DMS153 treated with DMSO at 0.1 percent for 48 hours (cell line): ENCODE measurements around the gene MMP14.
A peak's percentile ranks its signal among the peaks of the same experiment; 100 is the strongest.
"Not testable (repeated sequence)": the region's sequence is repeated elsewhere in the genome, so short reads cannot be mapped to it uniquely, and the experiment has no call there.

Experiments used
- DNase-seq: peaks from one replicate; lab custom pipeline; 2025; ENCODE audit not compliant: unreplicated experiment; lab: John Stamatoyannopoulos, UW

The MMP14 gene

DNA sequence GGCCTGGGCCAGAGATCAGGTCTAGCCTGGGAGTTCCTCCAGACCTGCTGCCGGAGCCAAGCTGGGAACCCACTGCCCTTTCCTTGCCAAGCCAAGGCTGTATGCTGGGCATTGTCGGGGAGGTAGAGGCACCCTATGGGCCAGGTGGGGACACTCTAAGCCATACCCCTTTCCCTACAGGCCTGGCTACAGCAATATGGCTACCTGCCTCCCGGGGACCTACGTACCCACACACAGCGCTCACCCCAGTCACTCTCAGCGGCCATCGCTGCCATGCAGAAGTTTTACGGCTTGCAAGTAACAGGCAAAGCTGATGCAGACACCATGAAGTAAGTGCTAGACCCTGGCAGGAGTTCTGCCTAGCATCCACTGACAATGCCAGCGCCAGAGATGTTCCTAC lies 4.9 kb downstream of the MMP14 start:
- DNase-seq: no peak

DNA sequence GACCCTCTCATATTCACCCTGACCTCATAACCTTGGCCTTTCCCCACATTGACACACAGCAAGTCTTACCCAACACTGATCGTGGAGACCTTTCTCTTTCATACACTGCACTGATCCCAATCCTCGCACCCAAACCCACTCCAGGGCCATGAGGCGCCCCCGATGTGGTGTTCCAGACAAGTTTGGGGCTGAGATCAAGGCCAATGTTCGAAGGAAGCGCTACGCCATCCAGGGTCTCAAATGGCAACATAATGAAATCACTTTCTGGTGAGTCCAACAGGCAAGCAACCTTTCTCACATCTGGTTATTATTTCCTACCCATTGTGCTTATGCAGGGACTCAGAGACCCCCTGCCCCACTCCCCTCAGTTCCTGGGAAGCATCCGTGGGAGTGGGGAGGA lies 5.4 kb downstream of the MMP14 start:
- no peak for DNase-seq

DNA sequence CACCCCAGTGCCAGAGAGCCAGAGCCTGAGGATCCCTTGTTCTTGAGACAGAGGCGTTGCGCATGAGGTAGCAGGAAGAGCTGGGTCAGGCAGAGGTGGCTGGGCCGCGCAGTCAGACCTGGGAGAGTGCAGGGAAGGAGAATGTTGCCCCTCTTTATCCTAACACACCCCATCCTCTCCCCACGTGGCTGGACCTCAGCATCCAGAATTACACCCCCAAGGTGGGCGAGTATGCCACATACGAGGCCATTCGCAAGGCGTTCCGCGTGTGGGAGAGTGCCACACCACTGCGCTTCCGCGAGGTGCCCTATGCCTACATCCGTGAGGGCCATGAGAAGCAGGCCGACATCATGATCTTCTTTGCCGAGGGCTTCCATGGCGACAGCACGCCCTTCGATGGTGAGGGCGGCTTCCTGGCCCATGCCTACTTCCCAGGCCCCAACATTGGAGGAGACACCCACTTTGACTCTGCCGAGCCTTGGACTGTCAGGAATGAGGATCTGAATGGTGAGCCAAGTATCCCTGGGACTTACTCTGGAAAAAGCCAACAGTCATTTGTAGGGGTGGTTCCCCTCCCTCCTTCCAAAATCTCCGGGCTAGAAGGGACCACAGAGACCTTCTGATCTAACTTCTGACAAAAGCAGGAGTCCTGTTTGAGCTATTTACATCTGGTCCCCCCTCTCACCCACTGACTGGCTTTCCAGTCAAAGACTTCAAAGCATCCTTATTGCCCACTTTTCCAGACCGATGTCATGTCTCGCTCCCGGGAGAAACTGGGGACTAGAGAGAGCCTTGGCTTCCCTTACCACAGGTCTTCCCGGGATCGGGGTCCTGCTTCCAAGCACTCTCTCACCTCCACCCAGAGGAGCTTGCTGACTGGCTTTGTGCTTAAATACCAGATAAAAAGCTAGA lies 6.1 kb downstream of the MMP14 start:
- no peak for DNase-seq

DNA sequence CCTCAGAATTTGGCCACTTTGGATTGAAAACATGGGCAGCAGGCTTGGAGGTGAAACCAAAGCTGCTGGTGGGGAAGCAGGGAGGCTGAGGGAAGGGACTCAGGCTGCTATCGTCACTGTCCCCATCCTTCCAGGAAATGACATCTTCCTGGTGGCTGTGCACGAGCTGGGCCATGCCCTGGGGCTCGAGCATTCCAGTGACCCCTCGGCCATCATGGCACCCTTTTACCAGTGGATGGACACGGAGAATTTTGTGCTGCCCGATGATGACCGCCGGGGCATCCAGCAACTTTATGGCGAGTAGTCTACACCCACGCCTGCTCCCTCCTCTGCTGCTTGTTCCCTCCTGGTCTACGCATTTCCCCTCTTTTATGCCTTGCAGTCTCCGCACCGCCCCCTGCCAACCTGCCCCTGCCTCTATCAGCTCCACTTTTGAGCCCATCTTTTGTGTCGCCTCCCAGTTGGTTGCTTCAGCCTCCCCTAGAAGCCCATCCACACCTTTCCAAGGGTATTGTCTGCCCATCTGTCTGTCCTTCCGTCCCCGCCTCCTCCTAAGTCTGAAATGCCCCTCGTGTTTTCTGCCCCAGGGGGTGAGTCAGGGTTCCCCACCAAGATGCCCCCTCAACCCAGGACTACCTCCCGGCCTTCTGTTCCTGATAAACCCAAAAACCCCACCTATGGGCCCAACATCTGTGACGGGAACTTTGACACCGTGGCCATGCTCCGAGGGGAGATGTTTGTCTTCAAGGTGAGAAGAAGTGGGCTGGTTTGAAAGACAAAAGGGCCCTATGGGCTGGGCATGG lies 6.9 kb downstream of the MMP14 start:
- no peak for DNase-seq

DNA sequence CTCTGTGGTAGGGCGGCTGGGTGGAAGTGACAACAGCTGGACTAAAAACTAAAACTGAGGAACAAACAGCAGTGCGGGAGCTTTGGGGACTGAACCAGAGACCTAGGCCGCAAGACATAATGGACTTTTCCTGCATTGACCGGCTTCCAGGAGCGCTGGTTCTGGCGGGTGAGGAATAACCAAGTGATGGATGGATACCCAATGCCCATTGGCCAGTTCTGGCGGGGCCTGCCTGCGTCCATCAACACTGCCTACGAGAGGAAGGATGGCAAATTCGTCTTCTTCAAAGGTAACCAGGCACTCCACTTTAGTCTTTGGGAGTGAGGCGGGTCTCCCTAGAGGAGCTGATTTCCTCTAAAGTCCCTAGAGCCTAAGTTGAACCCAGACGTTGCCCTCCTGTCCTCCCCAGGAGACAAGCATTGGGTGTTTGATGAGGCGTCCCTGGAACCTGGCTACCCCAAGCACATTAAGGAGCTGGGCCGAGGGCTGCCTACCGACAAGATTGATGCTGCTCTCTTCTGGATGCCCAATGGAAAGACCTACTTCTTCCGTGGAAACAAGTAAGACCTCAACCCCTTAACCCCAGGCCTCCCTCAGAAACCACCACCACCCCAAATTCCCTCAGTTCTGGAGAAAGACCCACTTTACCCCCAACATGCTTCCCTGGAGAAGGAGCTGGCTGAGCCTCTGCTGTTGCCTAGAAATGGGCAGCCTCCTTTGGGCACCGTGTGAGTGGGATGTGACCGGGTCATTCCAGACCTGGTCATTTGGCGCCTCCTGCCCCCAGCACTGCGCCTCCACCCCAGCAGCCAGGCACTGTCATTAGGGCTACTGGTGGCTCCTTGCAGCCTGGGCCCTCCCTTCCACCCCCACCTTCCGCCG lies 8.1 kb downstream of the MMP14 start:
- no peak for DNase-seq

DNA sequence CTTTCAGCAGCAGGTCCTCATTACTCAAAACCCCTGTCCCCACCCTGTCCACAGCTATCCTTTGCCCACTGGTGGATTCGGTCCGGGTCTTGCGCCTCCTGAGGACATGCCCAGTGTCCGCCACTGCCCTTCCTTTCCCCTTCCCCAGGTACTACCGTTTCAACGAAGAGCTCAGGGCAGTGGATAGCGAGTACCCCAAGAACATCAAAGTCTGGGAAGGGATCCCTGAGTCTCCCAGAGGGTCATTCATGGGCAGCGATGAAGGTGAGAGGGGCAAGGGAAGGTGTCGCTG lies 8.7 kb downstream of the MMP14 start:
- no peak for DNase-seq

DNA sequence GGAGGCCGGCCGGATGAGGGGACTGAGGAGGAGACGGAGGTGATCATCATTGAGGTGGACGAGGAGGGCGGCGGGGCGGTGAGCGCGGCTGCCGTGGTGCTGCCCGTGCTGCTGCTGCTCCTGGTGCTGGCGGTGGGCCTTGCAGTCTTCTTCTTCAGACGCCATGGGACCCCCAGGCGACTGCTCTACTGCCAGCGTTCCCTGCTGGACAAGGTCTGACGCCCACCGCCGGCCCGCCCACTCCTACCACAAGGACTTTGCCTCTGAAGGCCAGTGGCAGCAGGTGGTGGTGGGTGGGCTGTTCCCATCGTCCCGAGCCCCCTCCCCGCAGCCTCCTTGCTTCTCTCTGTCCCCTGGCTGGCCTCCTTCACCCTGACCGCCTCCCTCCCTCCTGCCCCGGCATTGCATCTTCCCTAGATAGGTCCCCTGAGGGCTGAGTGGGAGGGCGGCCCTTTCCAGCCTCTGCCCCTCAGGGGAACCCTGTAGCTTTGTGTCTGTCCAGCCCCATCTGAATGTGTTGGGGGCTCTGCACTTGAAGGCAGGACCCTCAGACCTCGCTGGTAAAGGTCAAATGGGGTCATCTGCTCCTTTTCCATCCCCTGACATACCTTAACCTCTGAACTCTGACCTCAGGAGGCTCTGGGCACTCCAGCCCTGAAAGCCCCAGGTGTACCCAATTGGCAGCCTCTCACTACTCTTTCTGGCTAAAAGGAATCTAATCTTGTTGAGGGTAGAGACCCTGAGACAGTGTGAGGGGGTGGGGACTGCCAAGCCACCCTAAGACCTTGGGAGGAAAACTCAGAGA lies 9.6 kb downstream of the MMP14 start:
- DNase-seq: no peak

DNA sequence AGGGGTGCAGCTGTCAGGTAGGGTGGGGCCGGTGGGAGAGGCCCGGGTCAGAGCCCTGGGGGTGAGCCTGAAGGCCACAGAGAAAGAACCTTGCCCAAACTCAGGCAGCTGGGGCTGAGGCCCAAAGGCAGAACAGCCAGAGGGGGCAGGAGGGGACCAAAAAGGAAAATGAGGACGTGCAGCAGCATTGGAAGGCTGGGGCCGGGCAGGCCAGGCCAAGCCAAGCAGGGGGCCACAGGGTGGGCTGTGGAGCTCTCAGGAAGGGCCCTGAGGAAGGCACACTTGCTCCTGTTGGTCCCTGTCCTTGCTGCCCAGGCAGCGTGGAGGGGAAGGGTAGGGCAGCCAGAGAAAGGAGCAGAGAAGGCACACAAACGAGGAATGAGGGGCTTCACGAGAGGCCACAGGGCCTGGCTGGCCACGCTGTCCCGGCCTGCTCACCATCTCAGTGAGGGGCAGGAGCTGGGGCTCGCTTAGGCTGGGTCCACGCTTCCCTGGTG lies 10.5 kb downstream of the MMP14 start:
- no peak for DNase-seq

DNA sequence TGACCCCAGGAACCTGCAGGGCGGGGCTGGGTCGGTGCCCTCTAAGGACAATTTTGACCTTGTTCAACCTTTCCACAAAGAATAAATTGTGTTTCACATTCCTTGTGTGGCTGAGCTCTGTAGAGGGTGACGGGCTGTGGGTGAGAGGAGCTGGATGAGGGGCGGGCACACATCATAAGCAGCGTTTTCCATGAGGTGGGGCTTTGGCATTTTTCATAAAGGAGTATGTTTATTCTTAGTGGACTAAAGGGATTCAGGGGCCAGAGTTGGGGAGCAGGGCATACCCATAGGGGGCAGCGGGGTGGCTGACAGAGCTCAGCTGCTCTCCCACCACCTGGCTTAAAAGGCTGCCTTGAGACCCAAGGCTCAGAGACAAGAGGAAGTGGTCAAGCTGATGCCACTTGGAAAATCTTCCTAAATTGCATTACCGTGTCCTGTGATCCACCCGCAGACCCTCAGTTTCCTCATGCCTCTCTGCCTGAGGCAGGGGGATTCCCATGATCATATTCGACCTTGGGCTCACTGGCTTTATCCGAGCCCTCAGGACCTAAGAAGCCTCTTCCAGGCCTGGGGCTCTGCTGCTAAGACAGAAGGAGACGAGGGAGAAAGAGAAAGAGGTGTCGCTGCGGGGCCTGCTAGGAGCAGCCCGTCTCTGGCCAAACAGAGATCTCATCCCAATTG lies 11.4 kb downstream of the MMP14 start:
- no peak for DNase-seq

DNA sequence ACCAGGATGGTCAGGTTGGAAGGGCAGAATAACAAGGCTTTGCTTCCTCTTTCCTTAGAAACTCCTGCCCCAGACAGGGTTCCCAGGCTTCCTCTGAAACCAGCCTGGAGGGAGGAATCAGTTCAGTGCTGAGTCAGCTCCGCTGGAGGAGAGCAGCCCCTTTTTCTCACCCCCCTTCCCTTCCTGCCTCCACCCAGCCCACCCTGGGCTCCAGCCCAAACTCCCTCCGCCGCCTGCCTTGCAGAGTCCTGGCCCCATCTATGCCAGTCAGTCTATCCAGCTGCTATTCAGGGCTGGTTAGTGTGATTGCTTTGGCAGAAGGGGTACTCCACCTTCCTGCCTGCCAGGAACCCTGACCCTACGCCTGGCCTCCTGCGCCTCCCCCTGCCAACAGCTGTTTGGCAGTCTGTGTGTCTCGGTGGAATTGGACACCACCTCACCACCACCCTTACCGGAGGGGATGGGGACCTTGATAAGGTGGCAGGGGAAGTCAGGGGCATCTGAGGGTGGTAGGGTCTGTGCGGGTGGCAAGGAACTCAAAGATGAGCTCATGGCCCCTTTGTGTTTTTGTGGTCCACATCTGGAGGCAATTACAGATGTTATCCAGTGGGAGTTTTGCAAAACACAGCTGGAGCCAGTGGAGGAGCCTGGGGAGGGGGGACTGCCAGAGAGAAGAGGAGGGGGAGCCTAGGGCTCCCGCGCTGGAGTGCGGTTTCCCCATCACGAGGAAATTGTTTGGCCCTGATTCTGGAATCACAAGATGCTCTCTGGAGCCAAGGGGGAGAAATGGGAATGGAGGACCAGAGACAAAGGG lies 12.2 kb downstream of the MMP14 start:
- no peak for DNase-seq

DNA sequence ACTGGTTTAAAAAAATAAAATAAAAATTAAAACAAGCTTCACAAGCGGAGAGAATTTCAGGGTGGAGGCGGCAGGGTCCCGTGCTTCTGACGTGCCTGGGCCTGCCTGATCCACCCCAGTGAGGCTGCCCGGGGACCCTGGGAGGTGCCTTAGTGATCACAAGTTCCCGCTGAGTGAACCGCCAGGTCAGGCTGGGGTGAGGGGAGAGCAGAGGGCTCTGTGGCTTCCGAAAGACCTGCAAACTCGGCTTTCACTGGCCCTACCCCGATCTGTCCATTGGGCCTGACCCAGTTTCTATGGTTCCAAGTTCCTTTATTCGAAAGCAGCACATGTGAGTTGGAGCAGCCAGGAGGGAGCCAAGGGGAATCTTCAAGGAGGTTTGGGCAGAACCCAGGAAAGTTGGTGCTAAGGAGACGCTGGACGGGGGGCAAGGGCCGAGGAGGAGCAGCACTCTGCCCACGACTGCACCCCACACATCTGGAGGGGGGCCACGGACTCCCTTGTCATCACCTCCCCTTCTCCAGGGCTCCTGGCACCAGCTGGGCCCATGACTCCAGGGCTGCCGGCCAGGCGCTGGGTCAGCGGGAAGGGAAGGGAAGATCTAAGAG lies 12.9 kb downstream of the MMP14 start:
- DNase-seq: no peak

DNA sequence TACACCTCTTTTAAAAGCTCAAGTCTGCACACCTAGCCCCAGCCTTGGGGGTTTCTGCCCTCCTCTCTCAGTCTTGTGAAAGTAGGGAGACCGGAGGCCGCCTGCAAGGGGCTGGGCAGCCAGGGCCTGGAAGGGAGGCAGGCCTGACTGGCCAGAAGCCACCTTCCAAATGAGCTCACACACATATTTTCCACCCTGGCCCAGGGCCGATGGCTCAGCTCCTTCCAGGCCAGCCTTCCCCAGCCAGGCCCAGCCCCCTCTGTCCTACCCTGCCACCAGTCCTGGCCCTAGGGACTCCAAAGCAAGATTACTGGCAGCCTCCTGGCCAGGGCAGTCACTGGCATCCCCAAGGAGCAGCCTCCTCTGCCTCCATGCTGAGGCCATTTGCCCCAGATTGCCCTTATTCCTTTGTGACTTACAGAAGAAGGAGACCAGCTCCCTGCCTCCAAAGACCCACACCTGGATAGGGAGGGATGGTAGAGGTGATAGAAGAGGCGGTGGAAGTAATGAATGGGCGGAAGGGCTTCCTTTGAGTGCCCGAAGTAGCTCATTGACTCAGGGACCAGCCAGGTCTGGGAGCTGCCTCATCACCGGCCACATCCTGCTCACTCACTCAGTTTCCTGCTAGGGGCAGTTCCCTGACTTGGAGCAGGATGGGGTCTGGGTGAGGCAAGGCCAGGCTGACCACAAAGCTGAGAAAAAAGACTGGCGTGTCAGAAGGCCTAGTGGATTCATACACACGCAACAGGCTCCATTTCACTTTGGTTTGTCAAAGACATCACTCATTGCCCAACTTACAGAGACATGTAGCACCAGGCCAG lies 14.8 kb downstream of the MMP14 start:
- no peak for DNase-seq

DNA sequence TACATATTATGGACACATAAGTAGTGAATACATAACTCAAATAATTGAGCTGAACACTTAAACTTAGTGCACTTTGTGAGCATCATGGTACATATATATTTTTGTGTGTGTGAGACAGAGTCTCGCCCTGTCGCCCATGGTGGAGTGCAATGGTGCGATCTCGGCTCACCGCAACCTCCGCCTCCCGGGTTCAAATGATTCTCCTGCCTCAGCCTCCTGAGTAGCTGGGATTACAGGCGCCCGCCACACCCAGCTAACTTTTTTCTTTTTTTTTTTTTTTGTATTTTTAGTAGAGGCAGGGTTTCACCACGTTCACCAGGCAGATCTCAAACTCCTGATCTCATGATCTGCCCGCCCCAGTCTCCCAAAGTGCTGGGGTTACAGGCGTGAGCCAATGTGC lies 15.8 kb downstream of the MMP14 start:
- not testable (repeated sequence) for DNase-seq

DNA sequence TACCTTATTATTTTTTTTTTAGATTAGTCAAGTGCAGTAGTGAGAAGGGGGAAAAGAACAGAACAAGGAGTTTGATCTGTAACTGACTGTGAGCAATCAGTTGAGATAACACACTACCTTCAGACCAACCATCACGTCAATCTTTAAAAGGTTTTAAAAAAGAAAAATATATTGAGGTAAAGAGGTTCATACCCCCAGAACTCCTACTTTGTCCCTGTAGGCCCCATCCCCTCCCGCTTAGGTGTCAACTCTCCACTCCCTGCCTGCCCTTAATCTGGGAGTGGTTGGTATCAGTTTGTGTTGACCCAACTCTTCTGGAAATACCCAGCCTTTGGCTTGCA lies 16.2 kb downstream of the MMP14 start:
- no peak for DNase-seq

DNA sequence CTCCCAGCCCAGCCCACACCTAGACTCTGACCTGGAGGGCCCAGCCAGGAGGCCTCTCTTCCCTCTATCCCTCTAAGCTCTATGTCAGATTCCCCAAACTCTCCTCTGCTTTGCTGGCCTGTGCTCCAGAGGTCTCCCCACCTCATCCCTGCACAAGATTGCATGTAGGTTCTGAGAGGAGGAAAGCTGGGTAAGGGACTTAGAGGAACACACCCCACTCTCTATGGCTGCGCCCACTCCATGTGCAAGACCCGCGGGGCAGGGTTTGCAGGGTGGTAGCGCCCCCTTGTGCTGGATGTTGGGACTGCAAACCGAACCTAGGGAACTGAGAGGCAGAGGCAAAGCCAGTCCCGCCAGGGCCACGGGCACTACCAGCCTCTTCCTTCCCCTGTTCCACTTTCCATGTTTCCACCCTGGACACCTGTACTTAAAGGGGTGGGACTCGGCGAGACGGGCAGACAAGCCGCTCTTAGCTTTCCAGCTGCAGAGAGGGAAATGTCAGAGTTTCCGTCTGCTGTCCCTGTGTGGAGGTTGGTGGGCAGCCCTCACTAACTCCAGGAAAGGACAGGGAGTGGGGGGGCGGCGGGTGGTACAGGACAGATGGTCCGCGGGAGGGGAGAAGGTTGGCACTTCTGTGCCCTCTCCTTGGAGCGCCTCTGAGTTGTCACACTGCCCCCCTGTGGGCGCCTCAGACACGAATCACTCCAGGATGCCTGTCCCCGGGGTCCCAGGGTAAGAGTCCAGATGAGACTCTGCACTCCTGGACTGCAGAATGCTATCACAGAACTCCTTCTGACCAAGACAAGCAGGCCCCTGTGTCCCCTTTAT lies 16.8 kb downstream of the MMP14 start:
- peak; percentile 33 for DNase-seq

DNA sequence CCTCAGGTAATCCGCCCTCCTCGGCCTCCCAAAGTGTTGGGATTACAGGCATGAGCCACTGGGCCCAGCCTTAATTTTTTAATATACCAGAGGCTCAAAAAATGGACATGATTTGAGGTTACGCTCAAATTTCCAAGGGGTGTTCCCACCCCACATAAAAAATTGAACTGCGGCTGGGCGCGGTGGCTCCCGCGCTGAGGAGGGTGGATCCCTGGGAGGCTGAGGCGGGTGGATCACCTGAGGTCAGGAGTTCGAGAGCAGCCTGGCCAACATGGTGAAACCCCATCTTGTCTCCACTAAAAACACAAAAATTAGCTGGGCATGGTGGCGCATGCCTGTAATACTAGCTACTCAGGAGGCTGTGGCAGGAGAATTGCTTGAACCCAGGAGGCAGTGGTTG lies 17.9 kb downstream of the MMP14 start:
- not testable (repeated sequence) for DNase-seq
